Activated gamma-delta T cell treated with Interleukin-2 at 50 U/mL for 16 hours (primary cell): ENCODE results near the gene CD69.
A peak's percentile ranks its signal among the peaks of the same experiment; 100 is the strongest.

Experiments
- DNase-seq: peaks from one replicate; pipeline ENCODE4 v3.0.0-alpha.2; 2020

CD69 gene

GRCh38 chr12:9779209-9779608 lies 18.5 kb upstream of the CD69 start:
- DNase-seq = no peak

GRCh38 chr12:9776781-9777180 lies 16.1 kb upstream of the CD69 start:
- DNase-seq = no peak

GRCh38 chr12:9773216-9773877 lies 12.6 kb upstream of the CD69 start:
- no peak for DNase-seq

- no peak for DNase-seq
These were observed 2.3 kb upstream of the CD69 start for GRCh38 chr12:9763025-9763424.

- DNase-seq = no peak
These were observed 1.7 kb upstream of the CD69 start for GRCh38 chr12:9762369-9762768.

- DNase-seq = no peak
These were observed 699 bp upstream of the CD69 start for GRCh38 chr12:9761419-9761781.

- DNase-seq = no peak
These were observed 581 bp downstream of the CD69 start for GRCh38 chr12:9760120-9760519.

GRCh38 chr12:9759694-9760093 lies 1.0 kb downstream of the CD69 start:
- no peak for DNase-seq

GRCh38 chr12:9758119-9758518 lies 2.6 kb downstream of the CD69 start:
- DNase-seq = no peak

- DNase-seq = no peak
These were observed 3.2 kb downstream of the CD69 start for GRCh38 chr12:9757433-9758025.

GRCh38 chr12:9756706-9757105 lies 4.0 kb downstream of the CD69 start:
- no peak for DNase-seq

- DNase-seq = no peak
These were observed 4.5 kb downstream of the CD69 start for GRCh38 chr12:9756170-9756569.

GRCh38 chr12:9755567-9755966 lies 5.1 kb downstream of the CD69 start:
- no peak for DNase-seq

- DNase-seq = no peak
These were observed 5.7 kb downstream of the CD69 start for GRCh38 chr12:9755035-9755434.

GRCh38 chr12:9754099-9754927 lies 6.4 kb downstream of the CD69 start:
- no peak for DNase-seq

- DNase-seq = no peak
These were observed 7.2 kb downstream of the CD69 start for GRCh38 chr12:9753498-9753897.

GRCh38 chr12:9753073-9753472 lies 7.6 kb downstream of the CD69 start:
- DNase-seq = no peak

- DNase-seq = no peak
These were observed 8.4 kb downstream of the CD69 start for GRCh38 chr12:9752145-9752933.

- no peak for DNase-seq
These were observed 9.2 kb downstream of the CD69 start for GRCh38 chr12:9751204-9752144.

GRCh38 chr12:9750276-9751203 lies 10.2 kb downstream of the CD69 start:
- peak; percentile 51 for DNase-seq

GRCh38 chr12:9749640-9750039 lies 11.1 kb downstream of the CD69 start:
- DNase-seq = no peak
